Left forelimb (tissue), 1 donor: ENCODE data around the gene SLC40A1.

Experiments
- DNase-seq: peaks from one replicate; pipeline ENCODE4 v3.0.0-alpha.2; 2018; ENCODE audit warnings: low spot score

The SLC40A1 gene

DNA sequence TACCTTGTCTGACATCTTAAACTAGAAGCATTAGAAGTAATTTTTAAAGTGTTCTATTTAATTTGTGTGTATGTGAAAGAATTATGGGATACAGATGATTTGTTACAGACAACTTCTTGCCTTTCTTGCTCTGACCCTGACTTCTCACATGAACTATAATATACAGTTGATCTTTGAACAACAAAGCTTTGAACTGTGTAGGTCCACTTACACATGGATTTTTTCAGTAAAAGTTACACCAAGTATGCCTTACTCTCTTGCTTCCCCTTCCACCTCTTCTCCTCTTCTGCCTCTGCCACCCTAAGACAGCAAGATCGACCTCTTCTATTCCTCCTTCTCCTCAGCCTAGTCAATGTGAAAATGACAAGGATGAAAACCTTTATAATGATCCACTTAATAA, 42.2 kb downstream of the SLC40A1 start:
- no peak for DNase-seq

- DNase-seq = no peak
Measured at GRCh38 chr2:189536830-189537229, 43.8 kb downstream of the SLC40A1 start.

DNA sequence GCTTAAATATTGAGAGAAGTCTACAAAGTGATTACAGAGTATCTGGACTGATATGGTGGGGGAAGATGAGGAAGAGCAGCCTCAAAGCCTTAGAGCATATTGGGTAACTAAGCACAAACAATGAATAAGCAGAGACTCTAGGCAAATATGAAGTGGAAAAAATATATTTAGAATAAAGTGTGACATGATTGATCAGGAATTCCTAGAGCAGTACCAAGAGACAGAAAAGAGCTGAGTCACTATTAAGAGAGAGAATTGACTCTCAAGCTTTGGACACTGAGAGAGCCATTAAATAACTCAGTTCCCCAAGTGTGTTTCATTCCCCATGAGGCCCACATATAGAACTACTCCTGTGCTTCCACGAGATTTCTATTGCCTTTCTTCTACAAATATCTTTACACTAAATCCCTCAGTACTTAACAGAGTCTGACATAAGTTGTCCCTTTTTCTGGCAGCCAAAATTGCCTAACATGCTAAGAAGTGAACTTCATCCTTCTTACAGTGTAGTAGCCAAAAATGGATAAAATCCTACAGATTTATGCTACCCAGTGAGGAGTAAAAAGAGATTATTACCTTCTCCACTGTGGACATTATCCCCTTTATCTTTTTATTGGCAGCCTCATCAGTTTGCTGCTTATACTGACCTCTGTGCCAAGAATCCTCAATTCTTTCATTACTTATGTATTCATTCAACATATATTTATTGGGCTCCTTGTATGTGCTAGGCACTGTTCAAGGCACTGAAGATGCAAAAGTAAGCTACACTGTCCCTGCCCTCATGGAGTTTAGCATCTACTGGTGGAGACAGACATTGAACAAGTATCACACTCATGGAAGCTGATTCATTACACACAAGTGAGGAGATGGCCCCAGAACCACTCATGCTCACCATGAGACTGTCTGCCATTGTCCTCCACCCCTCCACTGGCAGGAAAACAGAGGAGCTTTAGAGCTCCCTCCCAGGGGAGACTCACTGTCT, 45.4 kb downstream of the SLC40A1 start:
- DNase-seq = no peak

GRCh38 chr2:189533288-189534035, 47.1 kb downstream of the SLC40A1 start:
- no peak for DNase-seq

DNA sequence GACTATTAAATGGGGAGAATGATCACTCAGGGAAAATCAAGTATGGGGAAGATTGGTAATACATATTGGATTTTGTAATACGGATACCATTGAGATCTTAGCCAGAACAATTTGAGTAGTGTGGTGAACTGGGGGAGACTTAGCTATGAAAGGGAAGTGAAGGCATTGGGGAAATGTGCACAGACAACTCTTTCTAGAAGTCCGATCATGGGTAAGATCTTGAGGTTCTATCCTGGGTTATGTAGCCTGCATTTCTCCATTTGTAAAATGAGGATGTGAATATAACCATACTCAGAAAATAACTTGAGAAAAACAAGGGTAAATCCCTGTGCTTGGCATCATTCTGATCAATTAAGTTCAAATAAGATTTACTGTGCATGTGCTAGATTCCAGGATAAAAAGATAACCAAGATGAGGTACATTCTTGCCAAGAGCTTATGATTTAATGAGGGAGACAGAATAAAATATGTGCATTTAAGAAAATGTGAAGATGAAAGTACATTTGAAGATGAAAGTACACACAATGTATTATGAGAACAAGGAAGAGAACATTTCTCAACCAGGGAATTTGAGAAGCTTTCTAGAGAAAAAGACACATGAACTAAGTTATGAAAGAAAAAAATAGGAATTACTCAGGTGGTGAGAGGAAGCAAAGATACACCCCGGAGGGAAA, 49.5 kb downstream of the SLC40A1 start:
- DNase-seq = no peak

- DNase-seq = no peak
Measured at GRCh38 chr2:189528617-189529016, 52.0 kb downstream of the SLC40A1 start.

- DNase-seq = no peak
Measured at GRCh38 chr2:189527812-189528592, 52.6 kb downstream of the SLC40A1 start.

- DNase-seq = no peak
Measured at GRCh38 chr2:189527041-189527750, 53.4 kb downstream of the SLC40A1 start.

DNA sequence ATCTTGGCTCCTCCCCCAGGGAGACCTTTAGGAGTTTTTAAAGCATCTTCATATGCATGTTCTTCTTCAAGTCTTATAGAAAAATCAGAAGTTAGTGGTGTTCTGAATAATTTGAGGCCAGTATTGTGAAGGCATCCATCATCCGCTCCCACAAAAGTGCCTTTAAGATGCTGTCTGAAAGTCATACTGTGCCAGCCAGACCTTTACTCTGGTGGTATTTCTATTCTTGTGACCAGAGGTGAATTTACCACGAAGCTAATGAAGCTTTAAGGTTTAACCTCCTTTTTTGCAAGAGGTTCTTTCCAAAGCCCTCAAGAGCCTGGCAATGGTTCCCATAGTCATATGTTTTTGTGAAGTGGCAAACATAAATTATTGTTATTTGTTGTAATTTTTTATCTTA, 54.3 kb downstream of the SLC40A1 start:
- DNase-seq = no peak

GRCh38 chr2:189524746-189525145, 55.8 kb downstream of the SLC40A1 start:
- no peak for DNase-seq

DNA sequence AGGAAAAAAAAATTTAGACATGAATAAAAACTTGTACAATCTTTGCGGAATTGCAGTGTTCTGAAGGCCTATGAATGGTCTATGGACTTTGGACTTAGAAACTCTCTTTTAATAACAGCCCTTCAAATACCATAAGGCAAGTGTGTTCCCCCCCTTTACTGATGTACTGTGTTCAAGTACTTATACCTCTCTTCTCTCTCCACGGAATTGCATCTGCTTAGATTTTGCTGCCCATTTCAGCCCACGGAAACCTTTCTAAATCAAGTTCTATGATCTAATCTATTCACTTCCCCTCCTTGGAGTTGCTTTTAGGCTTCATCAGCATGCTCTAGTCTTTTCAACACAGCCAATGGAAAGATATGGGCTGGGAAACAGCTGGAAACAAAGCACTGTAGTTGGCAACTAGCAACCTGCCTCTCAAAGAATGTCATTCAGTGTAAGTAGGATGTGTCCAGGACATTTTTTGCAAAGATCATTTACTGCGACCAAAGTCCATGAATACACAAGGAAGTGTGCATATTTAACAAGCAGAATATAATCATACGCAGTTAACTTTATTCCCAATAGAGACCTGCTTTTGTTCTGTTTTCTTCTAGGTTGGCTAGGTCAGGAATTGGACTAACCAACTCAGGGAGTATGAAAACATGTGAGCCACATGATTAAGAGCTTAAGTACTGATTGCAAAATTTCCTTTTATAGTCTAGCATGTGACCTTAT, 58.0 kb downstream of the SLC40A1 start:
- no peak for DNase-seq

GRCh38 chr2:189521699-189522434, 58.7 kb downstream of the SLC40A1 start:
- DNase-seq = no peak

DNA sequence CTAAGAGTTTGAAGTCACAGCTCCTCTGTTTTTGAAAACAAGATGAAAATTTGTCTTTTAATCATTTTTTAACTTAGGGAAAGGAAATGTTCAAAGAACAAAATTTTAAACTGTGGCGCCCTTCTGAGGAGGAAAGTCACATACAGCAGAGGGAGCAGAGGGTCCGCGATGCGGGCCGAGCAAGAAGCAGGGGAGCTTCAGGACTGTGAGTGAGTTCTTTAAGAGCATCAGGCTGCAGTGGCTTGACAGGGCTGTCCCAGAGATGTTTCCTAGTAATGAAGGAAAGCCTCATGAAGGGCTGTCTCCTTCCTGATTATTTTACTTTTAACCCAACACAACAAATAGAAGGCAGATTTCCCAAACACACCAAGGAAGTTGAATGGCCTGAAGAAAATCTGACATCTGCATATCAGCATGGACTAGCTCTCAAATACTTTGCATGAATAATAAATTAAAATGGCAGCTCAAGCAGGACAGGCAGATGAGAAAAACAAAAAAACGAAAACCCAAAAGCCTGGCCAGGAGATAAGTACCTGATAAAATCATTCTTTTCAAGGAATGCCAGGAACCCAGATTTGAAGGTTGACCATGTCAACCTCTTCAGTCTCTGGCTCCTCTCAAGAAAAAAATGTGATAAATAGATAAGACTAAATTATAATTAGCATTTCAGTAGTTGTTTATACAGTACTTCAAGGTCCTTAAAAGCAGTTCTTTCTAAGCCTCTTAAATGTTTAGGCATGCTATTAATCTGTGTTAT, 60.8 kb downstream of the SLC40A1 start:
- DNase-seq = no peak

DNA sequence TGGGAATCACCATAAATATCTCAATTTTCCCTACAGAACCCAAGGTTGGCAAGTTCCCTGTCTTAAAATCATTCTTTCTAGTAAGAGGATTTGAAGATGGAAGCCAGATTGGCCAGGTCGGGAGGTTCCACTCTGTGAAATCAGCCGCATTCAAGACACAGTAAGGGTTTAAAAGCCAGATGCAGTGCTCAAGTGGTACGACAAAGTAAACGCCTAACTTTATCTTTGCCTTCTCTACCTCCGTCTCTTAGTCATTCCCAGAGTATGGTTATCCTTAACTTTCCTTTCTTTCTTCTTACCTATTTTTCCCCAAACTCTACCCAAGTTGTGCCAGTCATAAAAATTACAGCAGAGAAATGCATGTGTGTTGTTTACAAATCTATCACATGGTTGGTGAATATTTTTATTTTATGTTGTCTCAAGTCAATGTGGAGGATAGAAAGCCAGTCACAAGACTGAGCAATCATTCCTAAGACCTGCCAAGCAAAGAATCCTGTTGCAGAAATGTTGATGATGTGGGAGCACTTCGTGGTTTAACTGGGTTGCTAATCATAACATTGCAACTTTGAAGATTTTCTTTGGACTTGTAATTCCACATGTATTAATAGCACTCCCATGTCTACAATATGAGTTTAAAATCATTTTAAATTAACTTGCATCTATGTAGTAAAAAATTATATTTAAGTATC, 62.6 kb downstream of the SLC40A1 start:
- no peak for DNase-seq

- no peak for DNase-seq
Measured at GRCh38 chr2:189516546-189516945, 64.0 kb downstream of the SLC40A1 start.

- DNase-seq = no peak
Measured at GRCh38 chr2:189515264-189515663, 65.3 kb downstream of the SLC40A1 start.

GRCh38 chr2:189514104-189514503, 66.5 kb downstream of the SLC40A1 start:
- DNase-seq = no peak

DNA sequence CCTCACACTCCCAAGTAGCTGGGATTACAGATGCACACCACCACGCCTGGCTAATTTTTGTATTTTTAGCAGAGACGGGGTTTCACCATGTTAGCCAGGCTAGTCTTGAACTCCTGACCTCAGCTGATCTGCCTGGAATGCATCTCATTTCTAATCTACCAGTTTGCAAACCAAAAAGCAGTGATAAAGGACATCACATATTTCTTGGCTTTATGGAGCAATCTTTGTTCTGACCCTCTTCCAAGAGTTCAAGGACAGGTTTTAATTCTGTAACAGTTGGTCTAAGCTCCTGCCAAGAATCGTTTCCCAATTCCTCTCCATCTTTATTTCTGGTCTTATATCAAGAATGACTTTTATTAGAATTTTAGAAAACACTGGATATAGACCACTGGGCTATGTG, 67.7 kb downstream of the SLC40A1 start:
- DNase-seq = no peak
